Right renal cortex interstitium (tissue), 3 donors: ENCODE data around the gene CSMD2. TPM values are rescaled to one million over a fixed set of nuclear protein-coding genes. Genes with fewer than 3 reads are reported as not detected.

Experiments
- DNase-seq, 3 donors: peaks; one replicate each; pipeline ENCODE4 v3.0.0-alpha.2; 2013; ENCODE audit warnings: low read depth in 3 of 3, low spot score in 2 of 3
- polyA plus RNA-seq, 3 donors: library from polyadenylated mRNA; unstranded; fragments of 120-200 nt; gene quantifications; one replicate each; pipeline ENCODE4 v1.2.1, GENCODE V29; 2013; ENCODE audit not compliant: insufficient read length in 3 of 3

The CSMD2 gene
- polyA plus RNA-seq, 3 donors: 0.78 to 1.1 (median 0.92) TPM

DNA sequence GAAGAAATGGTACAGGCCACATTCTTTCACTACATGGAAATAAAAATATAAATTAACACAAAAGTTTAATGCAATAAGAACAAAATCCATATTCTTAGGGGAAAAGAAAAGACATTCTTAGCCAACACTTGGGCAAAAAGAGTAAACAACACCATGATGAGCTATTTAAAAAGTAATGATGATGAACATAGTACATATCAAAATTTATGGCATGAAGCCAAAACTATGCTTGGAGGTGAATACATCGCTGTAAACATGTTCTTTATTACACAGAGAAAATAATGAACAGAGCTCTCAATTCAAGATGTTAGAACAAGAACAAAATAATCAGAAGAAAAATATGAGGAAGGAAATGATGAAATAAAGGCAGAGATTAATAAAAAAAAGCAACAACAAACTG, 534.3 kb downstream of the CSMD2 start:
- no peak for DNase-seq

GRCh38 chr1:33626801-33627200, 538.2 kb downstream of the CSMD2 start:
- no peak for DNase-seq

DNA sequence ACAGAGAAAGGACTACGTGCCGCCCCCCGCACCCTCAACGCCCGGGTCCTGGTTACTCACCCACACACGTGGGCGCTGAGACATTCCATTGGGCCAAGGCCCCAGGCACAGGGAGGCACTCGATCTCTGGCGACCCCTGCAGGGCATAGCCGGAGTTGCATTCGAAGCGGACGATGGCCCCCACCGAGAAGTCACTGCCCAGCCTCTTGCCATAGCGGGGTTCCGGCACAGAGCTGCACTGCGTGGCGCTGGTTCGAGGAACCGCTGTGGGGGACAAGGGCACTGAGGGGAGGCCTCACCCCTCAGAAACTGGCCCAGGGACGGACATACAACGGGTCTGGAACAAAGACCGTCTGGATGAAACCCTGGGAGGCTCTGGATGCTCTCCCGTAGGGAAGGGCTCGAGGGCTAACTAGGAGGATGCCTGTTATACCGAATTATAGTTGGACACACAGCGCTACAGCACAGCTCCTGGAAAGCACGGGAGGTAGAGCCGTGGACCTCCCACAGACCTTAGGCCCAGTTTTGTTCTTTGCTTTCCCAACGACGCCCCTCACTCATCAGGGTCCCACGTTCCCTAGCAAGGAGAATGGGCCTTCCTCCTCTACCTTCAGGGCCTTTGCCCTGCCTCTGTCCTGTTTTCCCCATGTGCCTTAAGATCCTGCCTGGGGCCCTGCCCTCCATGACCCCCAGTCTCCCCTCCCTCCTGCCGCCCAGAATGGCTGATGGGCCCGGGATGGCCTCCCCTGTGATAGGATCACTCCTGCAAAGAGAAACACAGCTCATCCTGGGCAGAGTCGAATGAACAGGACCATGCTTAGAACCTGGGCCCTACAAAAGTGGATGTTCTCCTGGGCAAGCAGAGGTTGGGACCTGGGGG, 539.8 kb downstream of the CSMD2 start:
- no peak for DNase-seq

- no peak for DNase-seq
Observed at GRCh38 chr1:33624261-33624990, 540.6 kb downstream of the CSMD2 start.

DNA sequence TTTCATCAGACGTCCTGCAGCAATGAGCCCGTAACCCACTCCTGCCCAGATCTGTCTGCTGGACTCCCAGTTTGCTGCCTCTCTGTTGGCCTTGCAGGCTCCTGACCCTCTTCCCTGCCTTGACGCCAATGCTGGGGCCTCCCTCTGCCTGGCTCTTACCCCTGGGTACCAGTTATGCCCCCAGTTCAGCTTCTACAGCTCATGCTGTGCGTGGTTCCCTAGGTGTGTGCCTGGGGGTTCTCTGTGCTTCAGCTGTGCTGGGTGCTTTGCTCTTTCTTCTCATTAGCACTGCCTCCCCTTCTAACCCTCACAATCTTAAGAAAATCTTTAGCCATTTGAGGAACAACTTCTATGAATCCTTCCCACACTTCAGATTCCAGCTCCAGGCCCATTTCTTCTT, 541.2 kb downstream of the CSMD2 start:
- no peak for DNase-seq

DNA sequence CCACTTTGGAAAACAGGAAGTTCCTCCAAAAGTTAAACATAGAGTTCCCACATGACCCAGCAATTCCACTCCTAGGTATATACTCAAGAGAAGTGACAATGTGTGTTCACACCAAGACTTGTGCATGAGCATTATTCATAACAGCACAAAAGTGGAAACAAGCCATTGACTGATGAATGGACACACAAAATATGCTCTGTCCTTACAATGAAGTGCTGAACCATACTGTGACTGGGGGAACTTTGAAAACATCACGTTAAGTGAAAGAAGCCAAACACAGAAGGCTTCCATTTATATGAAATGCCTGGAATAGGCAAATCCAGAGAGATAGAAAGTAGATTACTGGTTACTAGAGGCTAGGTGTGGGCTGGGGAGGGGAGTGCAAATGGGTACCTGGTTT, 542.3 kb downstream of the CSMD2 start:
- DNase-seq: no peak

- no peak for DNase-seq
Observed at GRCh38 chr1:33618636-33619035, 546.4 kb downstream of the CSMD2 start.

DNA sequence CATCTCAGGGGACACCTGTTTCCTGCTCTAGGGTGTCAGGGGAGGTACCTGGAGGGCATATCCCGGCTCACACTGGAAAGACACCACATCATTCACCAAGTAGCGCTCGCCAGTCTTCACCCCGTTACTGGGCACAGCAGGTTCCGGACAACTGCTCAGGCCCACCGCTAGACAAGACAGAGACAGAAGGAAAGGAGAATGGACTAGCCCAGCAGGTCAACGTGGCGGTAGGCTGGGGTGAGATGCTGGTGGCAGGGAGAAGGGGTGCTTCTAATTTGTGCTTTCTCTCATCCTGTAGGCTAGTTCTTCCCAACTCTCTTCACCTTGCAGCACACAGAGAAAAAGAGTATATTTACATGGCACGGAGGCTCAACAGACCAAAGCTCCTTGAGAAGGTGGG, 547.6 kb downstream of the CSMD2 start:
- no peak for DNase-seq

- DNase-seq: no peak
Observed at GRCh38 chr1:33616780-33617179, 548.2 kb downstream of the CSMD2 start.

DNA sequence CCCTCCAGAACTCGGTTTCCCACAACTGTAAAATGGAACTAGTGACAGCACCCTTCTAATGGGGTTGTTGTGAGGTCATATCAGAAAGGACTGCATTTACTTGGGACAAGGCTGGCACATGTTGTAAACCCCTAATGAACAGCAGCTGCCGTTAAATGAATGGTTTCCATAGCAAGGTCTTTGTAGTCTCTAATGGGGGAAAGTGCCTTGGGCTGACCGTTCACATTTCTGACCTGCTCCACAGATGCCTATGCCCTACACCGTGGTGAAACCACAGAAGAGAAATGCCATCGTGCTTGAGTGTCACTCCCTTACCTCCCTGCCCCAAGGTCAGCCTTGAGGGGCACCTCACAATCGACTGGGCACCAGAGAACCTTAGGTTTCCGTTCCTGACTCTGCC, 549.5 kb downstream of the CSMD2 start:
- no peak for DNase-seq

DNA sequence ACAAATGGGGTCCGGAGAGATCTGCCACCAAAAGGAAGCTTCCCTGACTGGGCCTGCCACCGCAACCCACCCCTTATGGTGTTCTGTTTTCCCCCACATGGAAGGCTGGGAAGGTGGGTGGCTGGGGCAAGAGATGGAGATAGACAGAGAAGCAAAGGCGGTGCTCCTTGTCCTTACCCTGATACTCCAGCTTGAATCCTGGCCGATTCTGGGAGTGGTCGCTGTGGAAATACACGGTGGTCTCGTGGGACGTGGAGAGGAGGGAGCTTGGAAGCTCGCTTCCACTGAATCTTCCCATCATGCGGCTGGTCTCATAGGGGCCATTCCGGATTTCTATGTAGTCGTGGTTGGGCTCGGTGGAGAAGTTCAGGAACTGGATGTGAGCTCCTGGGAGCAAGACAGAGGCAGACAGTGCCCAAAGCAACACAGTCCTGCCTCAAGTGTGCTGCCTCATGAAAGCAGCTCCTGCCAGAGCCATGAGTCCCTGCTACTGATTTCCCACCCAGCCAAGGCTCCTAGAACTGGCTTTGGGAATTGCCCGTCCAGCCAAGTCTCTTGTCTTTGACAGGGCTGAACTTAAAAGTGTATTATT, 554.1 kb downstream of the CSMD2 start:
- no peak for DNase-seq

GRCh38 chr1:33610391-33610790, 554.6 kb downstream of the CSMD2 start:
- no peak for DNase-seq

DNA sequence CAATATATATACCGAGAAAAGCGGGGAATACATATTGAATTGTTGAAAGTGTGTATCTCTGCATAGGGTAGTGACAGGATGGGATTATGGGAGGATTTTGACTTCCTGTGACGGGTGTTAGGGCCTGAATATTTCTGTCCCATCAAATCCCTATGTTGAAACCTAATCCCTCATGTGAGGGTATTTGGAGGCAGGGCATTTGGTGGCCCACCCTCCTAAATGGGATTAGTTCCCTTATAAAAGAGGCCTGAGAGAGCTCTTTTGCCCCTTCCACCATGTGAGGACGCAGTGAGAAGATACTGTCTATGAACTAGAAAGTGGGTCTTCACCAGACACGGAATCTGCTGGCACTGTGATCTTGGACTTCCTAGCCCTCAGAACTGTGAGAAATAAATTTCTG, 555.3 kb downstream of the CSMD2 start:
- DNase-seq: no peak

DNA sequence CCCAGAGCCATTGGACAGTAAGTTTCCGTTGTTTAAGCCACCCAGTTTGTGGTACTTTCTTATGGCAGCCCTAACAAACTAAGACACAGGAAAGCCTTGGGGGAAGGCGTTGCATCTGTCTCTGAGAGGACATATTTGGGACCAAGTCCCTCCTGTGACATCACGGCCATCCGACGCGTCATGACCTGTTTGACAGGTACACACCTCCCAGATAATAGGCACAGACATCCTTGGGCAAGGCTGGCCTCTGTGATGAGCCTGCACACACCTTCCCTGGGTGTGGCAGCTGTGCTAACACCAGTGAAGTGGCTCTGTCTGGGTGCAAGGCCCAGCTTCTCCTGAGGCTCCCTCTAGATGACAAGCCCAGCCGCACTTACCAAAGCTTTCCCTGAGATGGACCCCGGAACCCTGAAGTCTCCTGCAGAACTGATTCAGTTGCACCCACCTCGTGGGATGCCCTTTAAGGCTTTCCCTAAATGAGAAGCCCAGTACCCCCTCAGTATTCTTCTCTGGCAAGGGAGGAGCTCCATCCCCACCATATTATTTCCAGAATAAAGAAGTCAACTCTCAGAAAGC, 556.1 kb downstream of the CSMD2 start:
- no peak for DNase-seq

- DNase-seq: no peak
Observed at GRCh38 chr1:33607444-33608005, 557.5 kb downstream of the CSMD2 start.

- DNase-seq: no peak
Observed at GRCh38 chr1:33606272-33606671, 558.8 kb downstream of the CSMD2 start.

DNA sequence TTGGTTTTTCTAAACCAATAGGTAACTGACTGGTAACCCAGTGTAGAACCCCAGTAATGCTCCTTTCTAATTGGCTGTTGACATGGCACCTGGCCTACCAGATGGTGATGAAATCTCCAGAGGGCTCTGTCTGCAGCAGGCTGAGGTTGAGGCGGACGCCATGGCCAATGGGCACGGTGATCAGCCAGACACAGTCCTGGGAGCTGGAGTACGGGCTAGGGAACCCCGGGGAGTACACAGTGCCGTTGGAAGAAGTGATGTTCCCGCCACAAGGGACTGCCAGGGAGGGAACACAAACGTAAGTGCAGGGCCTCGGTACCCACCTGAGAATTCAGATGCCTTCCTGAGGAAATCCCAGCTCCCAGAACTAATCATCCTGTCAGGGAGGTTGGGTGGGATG, 562.8 kb downstream of the CSMD2 start:
- no peak for DNase-seq

GRCh38 chr1:33601751-33602150, 563.3 kb downstream of the CSMD2 start:
- DNase-seq: no peak

GRCh38 chr1:33599516-33600115, 565.4 kb downstream of the CSMD2 start:
- no peak for DNase-seq

GRCh38 chr1:33588726-33589125, 576.3 kb downstream of the CSMD2 start:
- DNase-seq: no peak

- no peak for DNase-seq
Observed at GRCh38 chr1:33586795-33587194, 578.2 kb downstream of the CSMD2 start.
